ENCODE measurements around the gene BUD13. TPM values are rescaled to one million over a fixed set of nuclear protein-coding genes. Genes with fewer than 3 reads are reported as not detected.

BUD13 gene
- total and polyA plus RNA-seq, 4 donors, result 10.0 to 14.9 (median 13.3) TPM

- Histone ChIP-seq H3K4me3 (no peak overlapping the region), H3K36me3 (ENCODE audit: control insufficient read depth in 4 of 4, insufficient read depth in 4 of 4, low read length in 4 of 4) (no peaks in the 10 kb centered on the region), H3K27ac (ENCODE audit: low read depth in 1 of 2, low read length in 1 of 2) (no peak overlapping the region), H3K4me1 (ENCODE audit: control insufficient read depth in 5 of 5, insufficient read depth in 5 of 5, low read length in 5 of 5) (no peaks in the 10 kb centered on the region), H3K27me3 (ENCODE audit: control insufficient read depth in 3 of 3, insufficient read depth in 3 of 3, low read length in 2 of 3) (peaks cover 0 to 14% (median 6%) of the 10 kb centered on the region in 3 donors), H3K9ac (ENCODE audit: insufficient read depth in 1 of 2, low read length in 2 of 2) (no peak overlapping the region), H3K9me3 (ENCODE audit: control insufficient read depth in 4 of 4, insufficient read depth in 3 of 4, low read length in 3 of 4) (no peaks in the 10 kb centered on the region)
- DNase-seq, result no peak
- WGBS, 2 donors, result 93 to 95% methylated on average over 4 of the region's 4 CpGs
- no peak for ATAC-seq (ENCODE audit: insufficient read depth, low FRiP score)
- no peak for TF ChIP-seq CTCF (IDR thresholded peaks at IDR 0.05; ENCODE audit: control extremely low read depth, extremely low read depth)
Measured at GRCh38 chr11:116712428-116712827, 60.4 kb downstream of the BUD13 start.

GRCh38 chr11:116710762-116711161 is 62.0 kb downstream of the BUD13 start:
- WGBS, 2 donors, result 85 to 89% methylated on average over 4 of the region's 4 CpGs
- no peak for TF ChIP-seq CTCF (IDR thresholded peaks at IDR 0.05; ENCODE audit: control extremely low read depth, extremely low read depth)
- no peak for ATAC-seq (ENCODE audit: insufficient read depth, low FRiP score)

GRCh38 chr11:116710001-116710674 is 62.6 kb downstream of the BUD13 start:
- Histone ChIP-seq H3K4me3 (no peak overlapping the region), H3K27ac (ENCODE audit: low read depth in 1 of 2, low read length in 1 of 2) (no peak overlapping the region), H3K9me3 (ENCODE audit: control insufficient read depth in 4 of 4, insufficient read depth in 3 of 4, low read length in 3 of 4) (no peaks in the 10 kb centered on the region), H3K27me3 (ENCODE audit: control insufficient read depth in 3 of 3, insufficient read depth in 3 of 3, low read length in 2 of 3) (peaks cover 0 to 14% (median 6%) of the 10 kb centered on the region in 3 donors), H3K4me1 (ENCODE audit: control insufficient read depth in 5 of 5, insufficient read depth in 5 of 5, low read length in 5 of 5) (no peaks in the 10 kb centered on the region), H3K9ac (ENCODE audit: insufficient read depth in 1 of 2, low read length in 2 of 2) (no peak overlapping the region), H3K36me3 (ENCODE audit: control insufficient read depth in 4 of 4, insufficient read depth in 4 of 4, low read length in 4 of 4) (no peaks in the 10 kb centered on the region)
- no peak for DNase-seq
- no peak for ATAC-seq (ENCODE audit: insufficient read depth, low FRiP score)
- no peak for TF ChIP-seq CTCF (IDR thresholded peaks at IDR 0.05; ENCODE audit: control extremely low read depth, extremely low read depth)
- WGBS, 2 donors, result 45 to 46% methylated on average over 17 of the region's 17 CpGs

More at GRCh38 chr11:116710762-116711161, 62.0 kb downstream of the BUD13 start:
- DNase-seq, result no peak
- H3K27ac ChIP-seq (ENCODE audit: low read depth in 1 of 2, low read length in 1 of 2), result no peak overlapping the region
- H3K4me1 ChIP-seq (ENCODE audit: control insufficient read depth in 5 of 5, insufficient read depth in 5 of 5, low read length in 5 of 5), result no peaks in the 10 kb centered on the region
- no peaks in the 10 kb centered on the region for H3K36me3 ChIP-seq (ENCODE audit: control insufficient read depth in 4 of 4, insufficient read depth in 4 of 4, low read length in 4 of 4)
- no peaks in the 10 kb centered on the region for H3K9me3 ChIP-seq (ENCODE audit: control insufficient read depth in 4 of 4, insufficient read depth in 3 of 4, low read length in 3 of 4)
- no peak overlapping the region for H3K4me3 ChIP-seq
- no peak overlapping the region for H3K9ac ChIP-seq (ENCODE audit: insufficient read depth in 1 of 2, low read length in 2 of 2)
- H3K27me3 ChIP-seq (ENCODE audit: control insufficient read depth in 3 of 3, insufficient read depth in 3 of 3, low read length in 2 of 3), result peaks cover 0 to 14% (median 6%) of the 10 kb centered on the region in 3 donors
